Myocyte (in vitro differentiated cells): ENCODE data around the gene VEGFB. TPM values are rescaled to one million over a fixed set of nuclear protein-coding genes. Genes with fewer than 3 reads are reported as not detected.
A peak's percentile ranks its signal among the peaks of the same experiment; 100 is the strongest.

Experiments
- DNase-seq: peaks from one replicate; pipeline ENCODE4 v3.0.0-alpha.2; 2012; ENCODE audit warnings: low read depth
- total RNA-seq: library from RNA; depleted of rRNA; stranded (reverse); fragments of >200 nt; gene quantifications from 2 replicates; pipeline ENCODE4 v1.2.3, GENCODE V29; 2014

The VEGFB gene
- total RNA-seq, 1 donor from 2014 or later: 65.8 TPM

- DNase-seq: no peak
Measured at GRCh38 chr11:64276653-64277431, 42.5 kb downstream of the VEGFB start.

- DNase-seq: no peak
Measured at GRCh38 chr11:64278576-64279190, 44.3 kb downstream of the VEGFB start.

- DNase-seq: no peak
Measured at GRCh38 chr11:64281957-64282770, 47.8 kb downstream of the VEGFB start.

- no peak for DNase-seq
Measured at GRCh38 chr11:64283092-64283491, 48.7 kb downstream of the VEGFB start.

- DNase-seq: peak; percentile 93
Measured at GRCh38 chr11:64284048-64284961, 49.9 kb downstream of the VEGFB start, which contains the start of gene BAD. TSS of gene BAD (minus strand) at chr11:64284665. CDS start at chr11:64284368, 297 bp downstream.

GRCh38 chr11:64284962-64285884 is 50.8 kb downstream of the VEGFB start, which contains the start of gene GPR137:
TSS of gene GPR137 (plus strand) at chr11:64285848. CDS start at chr11:64286525, 677 bp downstream.
- peak; percentile 73 for DNase-seq

- peak; percentile 52 for DNase-seq
Measured at GRCh38 chr11:64285885-64286800, 51.8 kb downstream of the VEGFB start.

- no peak for DNase-seq
Measured at GRCh38 chr11:64286801-64287159, 52.4 kb downstream of the VEGFB start.

GRCh38 chr11:64287676-64288352 is 53.4 kb downstream of the VEGFB start:
- DNase-seq: no peak

- DNase-seq: no peak
Measured at GRCh38 chr11:64288353-64288750, 54.0 kb downstream of the VEGFB start.

Other genes with a start within 250 kb of the VEGFB start
- gene OTUB1, start 248.1 kb upstream of the VEGFB start, total RNA-seq: 41.7 and 47.0 TPM in 2 replicates
- not detected in 2 replicates for gene FLRT1, start 198.7 kb upstream of the VEGFB start, total RNA-seq
- 168 and 469 TPM in 2 replicates for gene MACROD1, start 68.5 kb upstream of the VEGFB start, total RNA-seq
- gene STIP1, start 48.4 kb upstream of the VEGFB start, total RNA-seq: 204 and 216 TPM in 2 replicates
- 6.1 and 19.4 TPM in 2 replicates for gene FERMT3, start 27.9 kb upstream of the VEGFB start, total RNA-seq
- 109 and 110 TPM in 2 replicates for gene TRPT1, start 8.4 kb upstream of the VEGFB start, total RNA-seq
- gene NUDT22, start 8.3 kb upstream of the VEGFB start, total RNA-seq: 69.6 and 83.6 TPM in 2 replicates
- gene DNAJC4, start 4.0 kb upstream of the VEGFB start, total RNA-seq: 6.5 and 7.2 TPM in 2 replicates
- 49.2 and 59.8 TPM in 2 replicates for gene FKBP2, start 6.5 kb downstream of the VEGFB start, total RNA-seq
- 656 and 816 TPM in 2 replicates for gene PPP1R14B, start 12.4 kb downstream of the VEGFB start, total RNA-seq
- 41.5 and 41.7 TPM in 2 replicates for gene PLCB3, start 16.9 kb downstream of the VEGFB start, total RNA-seq
- gene BAD, start 50.1 kb downstream of the VEGFB start, total RNA-seq: 67.5 and 89.1 TPM in 2 replicates
- gene GPR137, start 51.3 kb downstream of the VEGFB start, total RNA-seq: 28.4 and 32.9 TPM in 2 replicates
- not detected in 2 replicates for gene KCNK4, start 56.7 kb downstream of the VEGFB start, total RNA-seq
- not detected in 2 replicates for gene CATSPERZ, start 65.8 kb downstream of the VEGFB start, total RNA-seq
- 77.0 and 121 TPM in 2 replicates for gene ESRRA, start 70.9 kb downstream of the VEGFB start, total RNA-seq
- gene TRMT112, start 83.0 kb downstream of the VEGFB start, total RNA-seq: 224 and 231 TPM in 2 replicates
- 189 and 223 TPM in 2 replicates for gene PRDX5, start 83.5 kb downstream of the VEGFB start, total RNA-seq
- 0.94 and 1.6 TPM in 2 replicates for gene CCDC88B, start 105.6 kb downstream of the VEGFB start, total RNA-seq
- 26.9 and 30.3 TPM in 2 replicates for gene RPS6KA4, start 124.6 kb downstream of the VEGFB start, total RNA-seq